ENCODE measurements around the gene VPS13D.

DNA sequence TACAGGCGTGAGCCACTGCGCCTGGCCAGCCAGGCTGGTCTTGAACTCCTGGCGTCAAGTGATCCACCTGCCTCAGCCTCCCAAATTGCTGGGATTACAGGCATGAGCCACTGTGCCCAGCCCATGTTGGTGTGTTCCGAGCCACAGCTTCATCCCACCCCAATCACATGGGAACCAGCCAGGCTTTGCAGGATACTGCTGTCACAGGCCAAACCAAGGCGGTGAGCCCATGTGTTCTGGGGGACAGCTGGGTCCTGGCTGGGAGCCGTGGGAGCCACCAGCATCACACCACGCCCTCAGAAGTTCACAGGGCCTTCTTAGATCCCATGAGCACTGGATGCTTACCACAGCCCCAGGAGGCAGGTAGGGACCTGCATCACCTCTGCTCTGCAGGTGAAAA, 331.3 kb downstream of the VPS13D start:
- TF ChIP-seq, protein P1, sequence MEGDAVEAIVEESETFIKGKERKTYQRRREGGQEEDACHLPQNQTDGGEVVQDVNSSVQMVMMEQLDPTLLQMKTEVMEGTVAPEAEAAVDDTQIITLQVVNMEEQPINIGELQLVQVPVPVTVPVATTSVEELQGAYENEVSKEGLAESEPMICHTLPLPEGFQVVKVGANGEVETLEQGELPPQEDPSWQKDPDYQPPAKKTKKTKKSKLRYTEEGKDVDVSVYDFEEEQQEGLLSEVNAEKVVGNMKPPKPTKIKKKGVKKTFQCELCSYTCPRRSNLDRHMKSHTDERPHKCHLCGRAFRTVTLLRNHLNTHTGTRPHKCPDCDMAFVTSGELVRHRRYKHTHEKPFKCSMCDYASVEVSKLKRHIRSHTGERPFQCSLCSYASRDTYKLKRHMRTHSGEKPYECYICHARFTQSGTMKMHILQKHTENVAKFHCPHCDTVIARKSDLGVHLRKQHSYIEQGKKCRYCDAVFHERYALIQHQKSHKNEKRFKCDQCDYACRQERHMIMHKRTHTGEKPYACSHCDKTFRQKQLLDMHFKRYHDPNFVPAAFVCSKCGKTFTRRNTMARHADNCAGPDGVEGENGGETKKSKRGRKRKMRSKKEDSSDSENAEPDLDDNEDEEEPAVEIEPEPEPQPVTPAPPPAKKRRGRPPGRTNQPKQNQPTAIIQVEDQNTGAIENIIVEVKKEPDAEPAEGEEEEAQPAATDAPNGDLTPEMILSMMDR (IDR thresholded peaks at IDR 0.05) = no peak
- no peak for TF ChIP-seq POLR2A (IDR thresholded peaks at IDR 0.05)

All from uterus (tissue), 2 donors.